ENCODE measurements around the gene PRKCB.
"Not testable (repeated sequence)": the region's sequence is repeated elsewhere in the genome, so short reads cannot be mapped to it uniquely, and the experiment has no call there.

PRKCB gene

GRCh38 chr16:24217461-24217860, 381.7 kb downstream of the PRKCB start:
- TF ChIP-seq CTCF (IDR thresholded peaks at IDR 0.05; ENCODE audit: low read length, missing control alignments) = no peak
- DNase-seq (ENCODE audit: low read depth) = no peak
- H3K4me3 ChIP-seq (replicated peaks; ENCODE audit: low read depth, low read length) = no peak overlapping the region

- H3K4me3 ChIP-seq (replicated peaks; ENCODE audit: low read depth, low read length) = no peak overlapping the region
- TF ChIP-seq CTCF (IDR thresholded peaks at IDR 0.05; ENCODE audit: low read length, missing control alignments) = no peak
- DNase-seq (ENCODE audit: low read depth) = no peak
Observed at GRCh38 chr16:24218299-24218698, 382.5 kb downstream of the PRKCB start.

GRCh38 chr16:24221219-24221618, 385.4 kb downstream of the PRKCB start:
- no peak overlapping the region for H3K4me3 ChIP-seq (replicated peaks; ENCODE audit: low read depth, low read length)
- no peak for DNase-seq (ENCODE audit: low read depth)
- TF ChIP-seq CTCF (IDR thresholded peaks at IDR 0.05; ENCODE audit: low read length, missing control alignments) = no peak

- TF ChIP-seq CTCF (IDR thresholded peaks at IDR 0.05; ENCODE audit: low read length, missing control alignments) = no peak
- no peak for DNase-seq (ENCODE audit: low read depth)
- H3K4me3 ChIP-seq (replicated peaks; ENCODE audit: low read depth, low read length) = no peak overlapping the region
Observed at GRCh38 chr16:24228514-24228913, 392.7 kb downstream of the PRKCB start.

- TF ChIP-seq CTCF (IDR thresholded peaks at IDR 0.05; ENCODE audit: low read length, missing control alignments) = no peak
- no peak for DNase-seq (ENCODE audit: low read depth)
- no peak overlapping the region for H3K4me3 ChIP-seq (replicated peaks; ENCODE audit: low read depth, low read length)
Observed at GRCh38 chr16:24232936-24233335, 397.2 kb downstream of the PRKCB start.

GRCh38 chr16:24234737-24235136, 399.0 kb downstream of the PRKCB start:
- TF ChIP-seq CTCF (IDR thresholded peaks at IDR 0.05; ENCODE audit: low read length, missing control alignments) = no peak
- no peak overlapping the region for H3K4me3 ChIP-seq (replicated peaks; ENCODE audit: low read depth, low read length)
- no peak for DNase-seq (ENCODE audit: low read depth)

GRCh38 chr16:24235806-24236205, 400.0 kb downstream of the PRKCB start:
- TF ChIP-seq CTCF (IDR thresholded peaks at IDR 0.05; ENCODE audit: low read length, missing control alignments) = no peak
- H3K4me3 ChIP-seq (replicated peaks; ENCODE audit: low read depth, low read length) = no peak overlapping the region
- no peak for DNase-seq (ENCODE audit: low read depth)

- H3K4me3 ChIP-seq (replicated peaks; ENCODE audit: low read depth, low read length); DNase-seq (ENCODE audit: low read depth): not testable (repeated sequence)
Observed at GRCh38 chr16:24238846-24239245, 403.1 kb downstream of the PRKCB start.

Measured in fibroblast of pulmonary artery (primary cell).